Uterus (tissue), 2 donors: ENCODE measurements around the gene VPS33A.

Experiments used
- CTCF ChIP-seq, 4 experiments: fragments of 200-600 bp in 2 of 4; fragments of 450-650 bp in 2 of 4; sonication (generic) in 2 of 4; IDR thresholded peaks; one replicate each; pipeline ENCODE4 v1.5.1; 2016 to 2019; ENCODE audit warnings: antibody characterized with exemption in 4 of 4, mild to moderate bottlenecking in 2 of 4, moderate library complexity in 1 of 4
- POLR2A ChIP-seq, 2 donors: fragments of 450-650 bp; IDR thresholded peaks; one replicate each; pipeline ENCODE4 v1.6.1; 2016; ENCODE audit warnings: antibody characterized with exemption in 2 of 2, mild to moderate bottlenecking in 1 of 2, moderate library complexity in 1 of 2

GRCh38 chr12:122312926-122313325, 46.6 kb upstream of the VPS33A start:
- TF ChIP-seq CTCF (IDR thresholded peaks at IDR 0.05) (no peak), POLR2A (IDR thresholded peaks at IDR 0.05) (no peak)
